Measurements from ENCODE around the gene BASP1.

Gene BASP1

GRCh38 chr5:17272111-17272510 lies 54.7 kb downstream of the BASP1 start:
- Histone ChIP-seq H3K27me3 (ENCODE audit: control insufficient read depth, insufficient read depth, low read length) (no peaks in the 10 kb centered on the region), H3K4me3 (ENCODE audit: low read length) (no peak overlapping the region), H3K27ac (ENCODE audit: low read depth, low read length) (no peak overlapping the region), H3K36me3 (ENCODE audit: control insufficient read depth, insufficient read depth, low read length) (no peaks in the 10 kb centered on the region), H3K4me1 (ENCODE audit: control insufficient read depth, insufficient read depth, low read length) (no peaks in the 10 kb centered on the region), H3K9ac (ENCODE audit: low read length) (no peak overlapping the region)

- Histone ChIP-seq H3K27ac (ENCODE audit: low read depth, low read length) (no peak overlapping the region), H3K27me3 (ENCODE audit: control insufficient read depth, insufficient read depth, low read length) (no peaks in the 10 kb centered on the region), H3K4me1 (ENCODE audit: control insufficient read depth, insufficient read depth, low read length) (no peaks in the 10 kb centered on the region), H3K4me3 (ENCODE audit: low read length) (no peak overlapping the region), H3K36me3 (ENCODE audit: control insufficient read depth, insufficient read depth, low read length) (no peaks in the 10 kb centered on the region), H3K9ac (ENCODE audit: low read length) (no peak overlapping the region)
Measured at GRCh38 chr5:17275289-17276158, 58.1 kb downstream of the BASP1 start.

- no peak overlapping the region for H3K27ac ChIP-seq (ENCODE audit: low read depth, low read length)
Measured at GRCh38 chr5:17276445-17276844, 59.0 kb downstream of the BASP1 start.

DNA sequence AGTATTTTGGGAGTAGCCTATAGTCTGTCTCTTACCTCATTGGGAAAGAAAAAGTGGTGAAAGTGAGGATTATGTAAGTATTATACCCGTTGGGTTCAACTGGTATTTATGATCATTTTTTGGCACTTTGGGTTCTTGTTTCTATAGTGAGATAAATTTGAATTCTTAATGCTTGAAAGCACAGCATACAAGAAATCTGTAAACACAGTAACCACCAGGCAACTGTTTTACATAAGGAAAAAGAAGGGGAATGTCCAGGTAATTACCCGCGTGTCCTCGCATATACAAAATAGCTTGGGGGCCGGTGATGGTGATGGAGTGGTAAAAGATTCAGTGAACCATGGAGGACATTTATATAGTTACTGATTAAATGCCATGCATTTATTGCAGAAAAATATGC lies 60.5 kb downstream of the BASP1 start:
- Histone ChIP-seq H3K4me3 (ENCODE audit: low read length) (no peak overlapping the region), H3K27me3 (ENCODE audit: control insufficient read depth, insufficient read depth, low read length) (no peaks in the 10 kb centered on the region), H3K36me3 (ENCODE audit: control insufficient read depth, insufficient read depth, low read length) (no peaks in the 10 kb centered on the region), H3K4me1 (ENCODE audit: control insufficient read depth, insufficient read depth, low read length) (no peaks in the 10 kb centered on the region), H3K9ac (ENCODE audit: low read length) (no peak overlapping the region), H3K27ac (ENCODE audit: low read depth, low read length) (no peak overlapping the region)

More at GRCh38 chr5:17276445-17276844, 59.0 kb downstream of the BASP1 start:
- Histone ChIP-seq H3K4me3 (ENCODE audit: low read length) (no peak overlapping the region), H3K4me1 (ENCODE audit: control insufficient read depth, insufficient read depth, low read length) (no peaks in the 10 kb centered on the region), H3K9ac (ENCODE audit: low read length) (no peak overlapping the region), H3K27me3 (ENCODE audit: control insufficient read depth, insufficient read depth, low read length) (no peaks in the 10 kb centered on the region), H3K36me3 (ENCODE audit: control insufficient read depth, insufficient read depth, low read length) (no peaks in the 10 kb centered on the region)

GRCh38 chr5:17278931-17279330 lies 61.5 kb downstream of the BASP1 start:
- Histone ChIP-seq H3K4me1 (ENCODE audit: control insufficient read depth, insufficient read depth, low read length) (no peaks in the 10 kb centered on the region), H3K27ac (ENCODE audit: low read depth, low read length) (no peak overlapping the region), H3K9ac (ENCODE audit: low read length) (no peak overlapping the region), H3K36me3 (ENCODE audit: control insufficient read depth, insufficient read depth, low read length) (no peaks in the 10 kb centered on the region), H3K27me3 (ENCODE audit: control insufficient read depth, insufficient read depth, low read length) (no peaks in the 10 kb centered on the region), H3K4me3 (ENCODE audit: low read length) (no peak overlapping the region)

DNA sequence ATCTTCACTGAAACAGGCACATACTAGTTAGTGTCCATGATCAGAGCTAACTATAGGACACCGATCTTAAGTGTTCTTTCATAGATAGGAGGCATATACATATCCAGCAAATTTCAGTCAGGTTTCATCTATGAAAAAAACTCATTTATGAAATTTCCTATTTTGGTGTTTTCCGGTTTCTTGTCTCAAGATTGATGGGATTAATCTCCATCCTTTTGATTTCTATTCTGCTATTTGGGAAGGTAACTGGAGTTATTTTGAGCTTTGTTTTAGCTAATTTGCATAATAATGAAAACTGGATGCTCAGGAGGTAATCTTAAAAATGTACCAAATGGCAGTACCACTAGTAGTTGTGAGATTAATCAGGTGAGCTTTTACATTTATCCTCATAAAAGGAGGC lies 62.1 kb downstream of the BASP1 start:
- Histone ChIP-seq H3K36me3 (ENCODE audit: control insufficient read depth, insufficient read depth, low read length) (no peaks in the 10 kb centered on the region), H3K9ac (ENCODE audit: low read length) (no peak overlapping the region), H3K4me3 (ENCODE audit: low read length) (no peak overlapping the region), H3K27me3 (ENCODE audit: control insufficient read depth, insufficient read depth, low read length) (no peaks in the 10 kb centered on the region), H3K4me1 (ENCODE audit: control insufficient read depth, insufficient read depth, low read length) (no peaks in the 10 kb centered on the region), H3K27ac (ENCODE audit: low read depth, low read length) (no peak overlapping the region)

GRCh38 chr5:17282283-17283120 lies 65.1 kb downstream of the BASP1 start:
- H3K9ac ChIP-seq (ENCODE audit: low read length): no peak overlapping the region
- H3K4me3 ChIP-seq (ENCODE audit: low read length): no peak overlapping the region
- H3K4me1 ChIP-seq (ENCODE audit: control insufficient read depth, insufficient read depth, low read length): no peaks in the 10 kb centered on the region
- H3K27ac ChIP-seq (ENCODE audit: low read depth, low read length): no peak overlapping the region
- H3K27me3 ChIP-seq (ENCODE audit: control insufficient read depth, insufficient read depth, low read length): no peaks in the 10 kb centered on the region
- H3K36me3 ChIP-seq (ENCODE audit: control insufficient read depth, insufficient read depth, low read length): no peaks in the 10 kb centered on the region

DNA sequence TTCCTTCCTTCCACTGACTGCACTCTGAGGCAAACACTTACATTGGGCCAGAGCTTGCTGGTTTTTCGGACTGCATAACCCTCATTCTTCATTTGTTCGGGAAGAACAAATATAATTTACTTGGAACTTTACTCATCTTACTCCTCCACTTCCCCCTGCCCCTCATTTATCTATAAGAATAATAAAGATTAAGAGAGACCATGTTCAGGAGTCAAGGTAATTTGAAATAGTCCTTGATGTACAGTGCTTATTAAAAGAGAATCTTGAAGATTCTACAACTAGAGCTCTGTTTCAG lies 65.6 kb downstream of the BASP1 start:
- Histone ChIP-seq H3K4me1 (ENCODE audit: control insufficient read depth, insufficient read depth, low read length) (no peaks in the 10 kb centered on the region), H3K36me3 (ENCODE audit: control insufficient read depth, insufficient read depth, low read length) (no peaks in the 10 kb centered on the region), H3K4me3 (ENCODE audit: low read length) (no peak overlapping the region), H3K27ac (ENCODE audit: low read depth, low read length) (no peak overlapping the region), H3K9ac (ENCODE audit: low read length) (no peak overlapping the region), H3K27me3 (ENCODE audit: control insufficient read depth, insufficient read depth, low read length) (no peaks in the 10 kb centered on the region)

GRCh38 chr5:17287501-17288155 lies 70.2 kb downstream of the BASP1 start:
- H3K36me3 ChIP-seq (ENCODE audit: control insufficient read depth, insufficient read depth, low read length): no peaks in the 10 kb centered on the region
- H3K4me3 ChIP-seq (ENCODE audit: low read length): no peak overlapping the region
- H3K27me3 ChIP-seq (ENCODE audit: control insufficient read depth, insufficient read depth, low read length): no peaks in the 10 kb centered on the region
- H3K4me1 ChIP-seq (ENCODE audit: control insufficient read depth, insufficient read depth, low read length): no peaks in the 10 kb centered on the region
- no peak overlapping the region for H3K9ac ChIP-seq (ENCODE audit: low read length)
- H3K27ac ChIP-seq (ENCODE audit: low read depth, low read length): no peak overlapping the region

GRCh38 chr5:17288570-17288969 lies 71.1 kb downstream of the BASP1 start:
- no peaks in the 10 kb centered on the region for H3K36me3 ChIP-seq (ENCODE audit: control insufficient read depth, insufficient read depth, low read length)
- H3K27ac ChIP-seq (ENCODE audit: low read depth, low read length): no peak overlapping the region
- H3K4me1 ChIP-seq (ENCODE audit: control insufficient read depth, insufficient read depth, low read length): no peaks in the 10 kb centered on the region
- no peak overlapping the region for H3K4me3 ChIP-seq (ENCODE audit: low read length)
- no peaks in the 10 kb centered on the region for H3K27me3 ChIP-seq (ENCODE audit: control insufficient read depth, insufficient read depth, low read length)
- no peak overlapping the region for H3K9ac ChIP-seq (ENCODE audit: low read length)

DNA sequence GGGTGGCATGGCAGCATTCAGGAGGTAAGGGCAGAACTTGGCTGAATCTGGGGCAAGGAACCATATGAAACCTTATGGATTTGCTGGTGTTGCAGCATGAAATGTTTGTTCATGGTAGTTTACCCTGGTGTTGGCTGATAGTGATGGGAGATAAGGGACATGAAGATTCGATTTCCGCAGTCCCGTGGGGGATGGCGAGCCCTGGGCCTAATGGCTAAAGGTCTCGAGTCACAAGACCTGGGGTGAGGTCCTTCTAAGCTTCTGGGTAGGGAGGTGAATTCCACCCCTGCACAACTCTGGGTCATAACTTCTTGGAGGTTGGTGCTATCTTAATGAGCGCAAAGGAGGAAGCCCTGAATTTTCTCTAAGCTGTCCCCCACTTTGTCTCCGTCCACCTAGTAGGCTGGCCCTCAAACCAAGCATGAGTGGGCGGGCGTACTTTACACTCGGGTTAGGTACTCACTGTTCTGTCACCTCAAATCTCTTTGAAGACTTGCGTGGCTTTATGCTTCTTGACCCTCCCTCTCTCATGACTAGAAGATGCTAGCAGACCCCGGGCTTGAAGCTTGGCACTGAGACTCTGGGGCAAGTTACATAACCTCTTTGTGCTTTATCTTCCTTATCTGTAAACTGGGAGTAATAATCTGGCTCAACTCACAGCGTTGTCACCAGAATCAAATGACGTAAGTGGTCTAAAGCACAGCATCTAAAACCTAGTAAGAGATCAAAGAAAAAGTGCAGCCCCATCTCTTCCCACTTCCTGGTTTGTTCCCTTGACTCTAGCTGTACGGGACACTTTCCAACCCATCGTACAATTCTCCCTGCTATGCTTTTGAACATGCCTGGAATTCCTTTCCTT lies 72.5 kb downstream of the BASP1 start:
- Histone ChIP-seq H3K4me1 (ENCODE audit: control insufficient read depth, insufficient read depth, low read length) (no peaks in the 10 kb centered on the region), H3K4me3 (ENCODE audit: low read length) (no peak overlapping the region), H3K27ac (ENCODE audit: low read depth, low read length) (no peak overlapping the region), H3K36me3 (ENCODE audit: control insufficient read depth, insufficient read depth, low read length) (no peaks in the 10 kb centered on the region), H3K27me3 (ENCODE audit: control insufficient read depth, insufficient read depth, low read length) (no peaks in the 10 kb centered on the region), H3K9ac (ENCODE audit: low read length) (no peak overlapping the region)

DNA sequence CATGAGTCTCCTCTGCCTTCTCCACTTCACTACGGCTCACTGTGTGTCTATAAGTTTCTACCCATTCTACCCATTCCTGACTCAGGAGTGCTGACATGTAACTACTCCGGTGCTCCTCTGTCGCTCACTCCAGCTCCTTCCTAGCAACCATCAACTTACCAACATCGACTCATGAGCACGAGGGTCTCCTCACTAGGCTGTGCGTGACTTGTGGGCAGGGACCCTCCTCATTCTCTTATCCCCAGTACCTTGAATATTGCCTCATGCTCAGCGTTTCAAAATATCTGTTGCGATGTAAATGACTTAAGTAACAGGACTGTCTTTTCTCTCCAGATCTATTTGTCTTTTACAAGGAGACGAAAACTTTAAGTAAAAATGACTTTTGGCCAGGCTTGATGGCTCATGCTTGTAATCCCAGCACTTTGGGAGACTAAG lies 73.1 kb downstream of the BASP1 start:
- no peak overlapping the region for H3K4me3 ChIP-seq (ENCODE audit: low read length)
- H3K9ac ChIP-seq (ENCODE audit: low read length): no peak overlapping the region
- no peak overlapping the region for H3K27ac ChIP-seq (ENCODE audit: low read depth, low read length)
- H3K27me3 ChIP-seq (ENCODE audit: control insufficient read depth, insufficient read depth, low read length): no peaks in the 10 kb centered on the region
- no peaks in the 10 kb centered on the region for H3K4me1 ChIP-seq (ENCODE audit: control insufficient read depth, insufficient read depth, low read length)
- no peaks in the 10 kb centered on the region for H3K36me3 ChIP-seq (ENCODE audit: control insufficient read depth, insufficient read depth, low read length)

Data from rectal smooth muscle tissue (tissue), 1 donor.